Transverse colon (tissue), 4 donors: ENCODE measurements around the gene NUMBL.

Source experiments
- CTCF ChIP-seq, 5 experiments: fragments of 200-600 bp in 3 of 5; fragments of 450-650 bp in 2 of 5; sonication (generic) in 3 of 5; IDR thresholded peaks; 1 replicate in 2 of 5; 2 replicates in 3 of 5; pipeline ENCODE4 v1.5.1; 2016 to 2017; ENCODE audit warnings: antibody characterized with exemption in 5 of 5, inconsistent platforms in 3 of 5, mild to moderate bottlenecking in 2 of 5, moderate library complexity in 1 of 5
- POLR2A ChIP-seq: fragments of 450-650 bp; IDR thresholded peaks from one replicate; pipeline ENCODE4 v1.6.1; 2016; ENCODE audit warnings: antibody characterized with exemption, mild to moderate bottlenecking, moderate library complexity
- POLR2AphosphoS5 ChIP-seq, 3 donors: sonication (generic); formaldehyde crosslinking; IDR thresholded peaks; one replicate each; pipeline ENCODE4 v1.6.1; 2016; ENCODE audit warnings: antibody characterized with exemption in 3 of 3

- TF ChIP-seq CTCF (IDR thresholded peaks at IDR 0.05): no peak
- TF ChIP-seq POLR2A: no peak
- TF ChIP-seq POLR2AphosphoS5 (IDR thresholded peaks at IDR 0.05): no peak
Measured at GRCh38 chr19:40692212-40692551, 1.7 kb upstream of the NUMBL start.
